SK-N-SH (cell line): Measurements from ENCODE around the gene SPP2.

Experiments used
- CHD2 ChIP-seq: fragments of 150-350 bp; IDR thresholded peaks from 2 replicates; pipeline ENCODE4 v1.6.1; 2018; ENCODE audit warnings: low read length; ENCODE audit not compliant: partially characterized antibody
- FOXM1 ChIP-seq: IDR thresholded peaks from 2 replicates; pipeline ENCODE4 v1.4.0; 2012; ENCODE audit warnings: low read depth, mild to moderate bottlenecking
- POLR2AphosphoS5 ChIP-seq: IDR thresholded peaks from 2 replicates; pipeline ENCODE4 v1.6.1; 2012; ENCODE audit warnings: low read depth, low read length
- SMC3 ChIP-seq: IDR thresholded peaks from 2 replicates; pipeline ENCODE4 v1.6.1; 2012; ENCODE audit warnings: low read depth, low read length, improper control_type of control experiment
- YY1 ChIP-seq: IDR thresholded peaks from 2 replicates; pipeline ENCODE4 v1.4.0; 2012; ENCODE audit warnings: low read depth, mild to moderate bottlenecking
- TF ChIP-seq, protein P1 (sequence below): fragments of 200-600 bp; sonication (generic); IDR thresholded peaks from 2 replicates; pipeline ENCODE4 v1.6.1; 2017; ENCODE audit warnings: antibody characterized with exemption, mild to moderate bottlenecking, moderate library complexity
- TF ChIP-seq, protein P2 (sequence below): IDR thresholded peaks from 2 replicates; pipeline ENCODE4 v1.4.0; 2012; ENCODE audit warnings: low read depth

DNA sequence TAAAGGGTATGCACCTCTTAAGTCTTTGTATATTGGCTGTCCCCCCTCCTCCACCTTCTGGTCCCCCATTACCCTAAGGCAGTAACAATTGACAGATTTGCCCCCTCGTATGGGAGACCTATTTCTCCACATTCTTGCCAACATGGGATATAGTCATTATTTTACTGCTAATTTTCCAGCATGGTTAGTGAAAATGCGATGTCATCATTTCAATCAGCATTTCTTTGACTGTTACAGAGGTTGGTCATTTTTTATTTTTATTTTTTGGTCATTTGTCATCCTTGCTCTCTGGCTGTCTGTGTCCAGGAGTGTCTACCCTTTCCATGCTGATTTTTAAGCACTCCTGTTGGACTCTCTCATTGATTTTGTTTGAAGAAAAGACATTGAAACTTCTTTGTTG is 45.4 kb upstream of the SPP2 start:
- TF ChIP-seq, protein P1, sequence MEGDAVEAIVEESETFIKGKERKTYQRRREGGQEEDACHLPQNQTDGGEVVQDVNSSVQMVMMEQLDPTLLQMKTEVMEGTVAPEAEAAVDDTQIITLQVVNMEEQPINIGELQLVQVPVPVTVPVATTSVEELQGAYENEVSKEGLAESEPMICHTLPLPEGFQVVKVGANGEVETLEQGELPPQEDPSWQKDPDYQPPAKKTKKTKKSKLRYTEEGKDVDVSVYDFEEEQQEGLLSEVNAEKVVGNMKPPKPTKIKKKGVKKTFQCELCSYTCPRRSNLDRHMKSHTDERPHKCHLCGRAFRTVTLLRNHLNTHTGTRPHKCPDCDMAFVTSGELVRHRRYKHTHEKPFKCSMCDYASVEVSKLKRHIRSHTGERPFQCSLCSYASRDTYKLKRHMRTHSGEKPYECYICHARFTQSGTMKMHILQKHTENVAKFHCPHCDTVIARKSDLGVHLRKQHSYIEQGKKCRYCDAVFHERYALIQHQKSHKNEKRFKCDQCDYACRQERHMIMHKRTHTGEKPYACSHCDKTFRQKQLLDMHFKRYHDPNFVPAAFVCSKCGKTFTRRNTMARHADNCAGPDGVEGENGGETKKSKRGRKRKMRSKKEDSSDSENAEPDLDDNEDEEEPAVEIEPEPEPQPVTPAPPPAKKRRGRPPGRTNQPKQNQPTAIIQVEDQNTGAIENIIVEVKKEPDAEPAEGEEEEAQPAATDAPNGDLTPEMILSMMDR: no peak
- TF ChIP-seq POLR2AphosphoS5 (no peak), YY1 (no peak), CHD2 (no peak), SMC3 (no peak), FOXM1 (no peak)
- TF ChIP-seq, protein P2, sequence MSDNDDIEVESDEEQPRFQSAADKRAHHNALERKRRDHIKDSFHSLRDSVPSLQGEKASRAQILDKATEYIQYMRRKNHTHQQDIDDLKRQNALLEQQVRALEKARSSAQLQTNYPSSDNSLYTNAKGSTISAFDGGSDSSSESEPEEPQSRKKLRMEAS: no peak
